H4 (cell line): Measurements from ENCODE around the gene TBCD. TPM values are rescaled to one million over a fixed set of nuclear protein-coding genes. Genes with fewer than 3 reads are reported as not detected.

Source experiments
- total RNA-seq: library from RNA; depleted of rRNA; stranded (reverse); fragments of >200 nt; shearing (Covaris generic); gene quantifications from 2 replicates; pipeline ENCODE4 v1.2.3, GENCODE V29; 2014; rRNA removed

The TBCD gene
- total RNA-seq, 1 experiment from 2014 or later, result 17.6 TPM

Other genes starting within 250 kb of the TBCD start
- 26.1 and 34.0 TPM in 2 replicates for gene FOXK2, start 232.3 kb upstream of the TBCD start, total RNA-seq
- gene WDR45B, start 103.6 kb upstream of the TBCD start, total RNA-seq, result 68.2 and 75.6 TPM in 2 replicates
- 6.3 and 6.8 TPM in 2 replicates for gene RAB40B, start 53.4 kb upstream of the TBCD start, total RNA-seq
- gene FN3KRP, start 35.4 kb upstream of the TBCD start, total RNA-seq, result 22.5 and 23.1 TPM in 2 replicates
- 0.16 TPM in 1 of 2 replicates, not detected in the other for gene FN3K, start 16.4 kb upstream of the TBCD start, total RNA-seq
- gene ZNF750, start 88.0 kb downstream of the TBCD start, total RNA-seq, result not detected in 2 replicates